ENCODE measurements around the gene DLGAP5.

- TF ChIP-seq POLR2A (IDR thresholded peaks at IDR 0.05): peak in 1 of 2 donors; percentile 2
- no peak for TF ChIP-seq EP300 (IDR thresholded peaks at IDR 0.05)
- TF ChIP-seq, protein P1, sequence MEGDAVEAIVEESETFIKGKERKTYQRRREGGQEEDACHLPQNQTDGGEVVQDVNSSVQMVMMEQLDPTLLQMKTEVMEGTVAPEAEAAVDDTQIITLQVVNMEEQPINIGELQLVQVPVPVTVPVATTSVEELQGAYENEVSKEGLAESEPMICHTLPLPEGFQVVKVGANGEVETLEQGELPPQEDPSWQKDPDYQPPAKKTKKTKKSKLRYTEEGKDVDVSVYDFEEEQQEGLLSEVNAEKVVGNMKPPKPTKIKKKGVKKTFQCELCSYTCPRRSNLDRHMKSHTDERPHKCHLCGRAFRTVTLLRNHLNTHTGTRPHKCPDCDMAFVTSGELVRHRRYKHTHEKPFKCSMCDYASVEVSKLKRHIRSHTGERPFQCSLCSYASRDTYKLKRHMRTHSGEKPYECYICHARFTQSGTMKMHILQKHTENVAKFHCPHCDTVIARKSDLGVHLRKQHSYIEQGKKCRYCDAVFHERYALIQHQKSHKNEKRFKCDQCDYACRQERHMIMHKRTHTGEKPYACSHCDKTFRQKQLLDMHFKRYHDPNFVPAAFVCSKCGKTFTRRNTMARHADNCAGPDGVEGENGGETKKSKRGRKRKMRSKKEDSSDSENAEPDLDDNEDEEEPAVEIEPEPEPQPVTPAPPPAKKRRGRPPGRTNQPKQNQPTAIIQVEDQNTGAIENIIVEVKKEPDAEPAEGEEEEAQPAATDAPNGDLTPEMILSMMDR (IDR thresholded peaks at IDR 0.05): no peak
Observed at GRCh38 chr14:55192054-55192621, 753 bp upstream of the DLGAP5 start.
